ENCODE measurements around the gene CPNE2.

CPNE2 gene

GRCh38 chr16:57091975-57092785 lies at the start of gene CPNE2:
Gene CPNE2, plus strand, starts transcription at chr16:57092583. Its CDS starts 18,160 bp downstream, at chr16:57110743.
- H3K4me3 ChIP-seq (ENCODE audit: low read depth, low read length), result peak within 1 kb of the TSS; percentile 69
- DNase-seq (ENCODE audit: low read depth), result peak; percentile 21
- TF ChIP-seq CTCF (conservative IDR thresholded peaks at IDR 0.05; ENCODE audit: low read depth, low read length), result no peak

- H3K4me3 ChIP-seq (ENCODE audit: low read depth, low read length), result no peak overlapping the region
- no peak for DNase-seq (ENCODE audit: low read depth)
- TF ChIP-seq CTCF (conservative IDR thresholded peaks at IDR 0.05; ENCODE audit: low read depth, low read length), result no peak
Measured at GRCh38 chr16:57043248-57043647, 49.1 kb upstream of the CPNE2 start.

GRCh38 chr16:57044931-57045693 lies 47.3 kb upstream of the CPNE2 start:
- no peak for TF ChIP-seq CTCF (conservative IDR thresholded peaks at IDR 0.05; ENCODE audit: low read depth, low read length)
- peak; percentile 43 for DNase-seq (ENCODE audit: low read depth)
- no peak overlapping the region for H3K4me3 ChIP-seq (ENCODE audit: low read depth, low read length)

GRCh38 chr16:57045694-57046381 lies 46.5 kb upstream of the CPNE2 start:
- DNase-seq (ENCODE audit: low read depth), result peak; percentile 79
- peak overlapping the region; percentile 6 for H3K4me3 ChIP-seq (ENCODE audit: low read depth, low read length)
- TF ChIP-seq CTCF (conservative IDR thresholded peaks at IDR 0.05; ENCODE audit: low read depth, low read length), result peak; percentile 90

GRCh38 chr16:57048095-57048494 lies 44.3 kb upstream of the CPNE2 start:
- TF ChIP-seq CTCF (conservative IDR thresholded peaks at IDR 0.05; ENCODE audit: low read depth, low read length), result no peak
- H3K4me3 ChIP-seq (ENCODE audit: low read depth, low read length), result no peak overlapping the region
- DNase-seq (ENCODE audit: low read depth), result no peak

GRCh38 chr16:57049678-57050077 lies 42.7 kb upstream of the CPNE2 start:
- no peak overlapping the region for H3K4me3 ChIP-seq (ENCODE audit: low read depth, low read length)
- no peak for DNase-seq (ENCODE audit: low read depth)
- TF ChIP-seq CTCF (conservative IDR thresholded peaks at IDR 0.05; ENCODE audit: low read depth, low read length), result no peak
